Prostate gland (tissue), 2 donors: ENCODE results near the gene POU2F1.

Source experiments
- POLR2AphosphoS5 ChIP-seq: sonication (generic); formaldehyde crosslinking; IDR thresholded peaks from one replicate; pipeline ENCODE4 v1.6.1; 2017; ENCODE audit warnings: antibody characterized with exemption
- TF ChIP-seq, protein P1 (sequence below), 4 experiments: fragments of 200-600 bp in 2 of 4; fragments of 450-650 bp in 2 of 4; sonication (generic) in 2 of 4; IDR thresholded peaks; 1 replicate in 3 of 4; 2 replicates in 1 of 4; pipeline ENCODE4 v1.5.1; 2016 to 2019; ENCODE audit warnings: antibody characterized with exemption in 4 of 4, mild to moderate bottlenecking in 2 of 4, moderate library complexity in 2 of 4

DNA sequence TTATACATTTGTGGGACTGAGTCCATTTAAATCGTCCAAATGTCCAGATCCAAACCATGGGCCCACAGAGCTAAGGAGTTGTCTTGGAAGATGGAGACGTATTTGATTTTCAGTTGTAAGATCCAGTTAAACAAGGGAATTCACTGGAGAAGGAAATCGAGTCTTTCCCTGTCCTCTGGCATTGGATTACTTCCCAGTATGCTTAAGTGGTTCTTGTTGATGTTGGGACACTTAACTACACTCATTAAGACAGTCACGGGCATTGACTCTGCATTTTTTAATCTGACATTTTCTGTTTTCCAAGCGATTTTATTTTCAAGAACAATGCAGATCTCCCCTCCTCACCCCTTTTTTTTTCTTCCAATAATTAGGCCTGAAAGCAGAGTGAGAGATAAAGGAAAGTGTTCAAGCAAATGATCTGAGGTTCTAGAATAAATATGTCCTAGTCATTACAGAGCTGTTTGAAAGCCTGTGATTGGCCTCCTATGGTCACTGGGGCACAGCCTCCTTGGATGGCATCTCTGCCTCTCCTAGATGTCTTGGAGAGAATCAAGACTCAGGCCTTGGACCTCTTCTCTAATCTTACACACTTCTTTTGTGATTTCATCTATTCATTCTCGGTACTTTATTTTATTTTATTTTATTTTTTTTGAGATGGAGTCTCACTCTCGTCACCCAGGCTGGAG, 248.7 kb downstream of the POU2F1 start:
- TF ChIP-seq, protein P1, sequence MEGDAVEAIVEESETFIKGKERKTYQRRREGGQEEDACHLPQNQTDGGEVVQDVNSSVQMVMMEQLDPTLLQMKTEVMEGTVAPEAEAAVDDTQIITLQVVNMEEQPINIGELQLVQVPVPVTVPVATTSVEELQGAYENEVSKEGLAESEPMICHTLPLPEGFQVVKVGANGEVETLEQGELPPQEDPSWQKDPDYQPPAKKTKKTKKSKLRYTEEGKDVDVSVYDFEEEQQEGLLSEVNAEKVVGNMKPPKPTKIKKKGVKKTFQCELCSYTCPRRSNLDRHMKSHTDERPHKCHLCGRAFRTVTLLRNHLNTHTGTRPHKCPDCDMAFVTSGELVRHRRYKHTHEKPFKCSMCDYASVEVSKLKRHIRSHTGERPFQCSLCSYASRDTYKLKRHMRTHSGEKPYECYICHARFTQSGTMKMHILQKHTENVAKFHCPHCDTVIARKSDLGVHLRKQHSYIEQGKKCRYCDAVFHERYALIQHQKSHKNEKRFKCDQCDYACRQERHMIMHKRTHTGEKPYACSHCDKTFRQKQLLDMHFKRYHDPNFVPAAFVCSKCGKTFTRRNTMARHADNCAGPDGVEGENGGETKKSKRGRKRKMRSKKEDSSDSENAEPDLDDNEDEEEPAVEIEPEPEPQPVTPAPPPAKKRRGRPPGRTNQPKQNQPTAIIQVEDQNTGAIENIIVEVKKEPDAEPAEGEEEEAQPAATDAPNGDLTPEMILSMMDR (IDR thresholded peaks at IDR 0.05) = no peak
- no peak for TF ChIP-seq POLR2AphosphoS5
